Peyer's patch (tissue), 4 donors: ENCODE measurements around the gene RAB3A.

ENCODE experiments used
- POLR2A ChIP-seq, 2 donors: fragments of 450-650 bp; IDR thresholded peaks; one replicate each; pipeline ENCODE4 v1.5.1; 2017; ENCODE audit warnings: antibody characterized with exemption in 2 of 2, mild to moderate bottlenecking in 2 of 2, moderate library complexity in 2 of 2
- TF ChIP-seq, protein P1 (sequence below), 6 experiments: fragments of 450-650 bp in 4 of 6; fragments of 200-600 bp in 2 of 6; sonication (generic) in 1 of 6; IDR thresholded peaks; one replicate each; pipeline ENCODE4 v1.5.1; 2017 to 2019; ENCODE audit warnings: antibody characterized with exemption in 6 of 6, mild to moderate bottlenecking in 3 of 6, moderate library complexity in 1 of 6

- TF ChIP-seq, protein P1, sequence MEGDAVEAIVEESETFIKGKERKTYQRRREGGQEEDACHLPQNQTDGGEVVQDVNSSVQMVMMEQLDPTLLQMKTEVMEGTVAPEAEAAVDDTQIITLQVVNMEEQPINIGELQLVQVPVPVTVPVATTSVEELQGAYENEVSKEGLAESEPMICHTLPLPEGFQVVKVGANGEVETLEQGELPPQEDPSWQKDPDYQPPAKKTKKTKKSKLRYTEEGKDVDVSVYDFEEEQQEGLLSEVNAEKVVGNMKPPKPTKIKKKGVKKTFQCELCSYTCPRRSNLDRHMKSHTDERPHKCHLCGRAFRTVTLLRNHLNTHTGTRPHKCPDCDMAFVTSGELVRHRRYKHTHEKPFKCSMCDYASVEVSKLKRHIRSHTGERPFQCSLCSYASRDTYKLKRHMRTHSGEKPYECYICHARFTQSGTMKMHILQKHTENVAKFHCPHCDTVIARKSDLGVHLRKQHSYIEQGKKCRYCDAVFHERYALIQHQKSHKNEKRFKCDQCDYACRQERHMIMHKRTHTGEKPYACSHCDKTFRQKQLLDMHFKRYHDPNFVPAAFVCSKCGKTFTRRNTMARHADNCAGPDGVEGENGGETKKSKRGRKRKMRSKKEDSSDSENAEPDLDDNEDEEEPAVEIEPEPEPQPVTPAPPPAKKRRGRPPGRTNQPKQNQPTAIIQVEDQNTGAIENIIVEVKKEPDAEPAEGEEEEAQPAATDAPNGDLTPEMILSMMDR (IDR thresholded peaks at IDR 0.05) = no peak
- TF ChIP-seq POLR2A (IDR thresholded peaks at IDR 0.05) = no peak
Measured at GRCh38 chr19:18225702-18226468, 22.0 kb upstream of the RAB3A start, which contains the start of gene PDE4C.
